Stimulated activated naive B cell treated with anti-CD40 and anti-IgM and Interleukin-4, amounts not matched to agents 10 μg/mL and 1 μg/mL and 100 μg/mL, for 72 hours (primary cell): ENCODE measurements around the gene SYTL2.

Source experiments
- ATAC-seq, 2 donors: fragments of 150-1000 bp; cut with Tn5 transposase; replicated peaks; 2 replicates each; pipeline ENCODE4 v1.10.0; 2021; ENCODE audit warnings: moderate library complexity in 1 of 2
- DNase-seq: peaks from one replicate; pipeline ENCODE4 v3.0.0; 2021
- H3K27ac Mint-ChIP-seq: one replicate; pipeline ENCODE4 v1.8.0; 2022; ENCODE audit warnings: mild to moderate bottlenecking, mixed read lengths
- H3K27me3 Mint-ChIP-seq, 2 donors: one replicate each; pipeline ENCODE4 v1.8.0; 2022; ENCODE audit warnings: mixed read lengths in 2 of 2
- H3K36me3 Mint-ChIP-seq, 2 donors: one replicate each; pipeline ENCODE4 v1.8.0; 2022; ENCODE audit warnings: mixed read lengths in 2 of 2, mild to moderate bottlenecking in 1 of 2
- H3K4me1 Mint-ChIP-seq, 2 donors: one replicate each; pipeline ENCODE4 v1.8.0; 2022; ENCODE audit warnings: mixed read lengths in 2 of 2, mild to moderate bottlenecking in 1 of 2
- H3K4me3 Mint-ChIP-seq, 2 donors: one replicate each; pipeline ENCODE4 v1.8.0; 2022; ENCODE audit warnings: mild to moderate bottlenecking in 2 of 2, mixed read lengths in 2 of 2, moderate library complexity in 1 of 2
- H3K9me3 Mint-ChIP-seq, 2 donors: one replicate each; pipeline ENCODE4 v1.8.0; 2022; ENCODE audit warnings: mixed read lengths in 2 of 2, mild to moderate bottlenecking in 1 of 2

The SYTL2 gene

DNA sequence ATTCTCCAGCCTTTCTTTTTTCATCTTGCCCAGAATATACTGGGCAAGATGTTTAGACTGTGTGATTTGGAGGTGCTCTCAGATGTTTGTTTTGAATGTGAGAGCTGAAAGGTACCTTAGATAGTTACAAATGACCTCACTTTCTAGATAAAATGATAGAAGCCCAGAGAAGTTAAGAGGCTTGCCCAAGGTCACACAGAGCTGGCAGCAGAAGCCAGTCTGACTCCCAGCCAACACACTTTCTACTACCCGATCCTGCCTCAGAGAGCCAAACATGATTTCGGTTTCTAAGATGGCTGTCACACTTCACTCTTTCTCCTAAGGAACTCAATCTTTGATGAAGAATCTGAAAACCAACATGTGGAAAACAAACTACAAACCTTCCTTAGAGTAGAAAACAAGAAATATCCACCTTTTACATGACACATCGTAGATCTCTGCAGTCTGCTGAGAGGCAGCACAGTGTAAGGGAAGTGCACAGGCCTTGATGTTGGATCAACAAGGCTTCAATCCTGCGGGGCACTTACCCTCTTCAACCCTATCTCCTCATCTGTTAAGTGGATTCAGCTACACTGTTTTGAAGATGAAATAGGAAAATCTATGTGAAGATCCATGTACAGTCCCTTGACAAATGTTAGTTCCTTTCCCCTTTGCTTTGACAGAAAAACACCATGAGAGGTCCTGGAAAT, 58.6 kb downstream of the SYTL2 start:
- no peak overlapping the region for H3K27ac Mint-ChIP-seq
- ATAC-seq (no peak), DNase-seq (no peak)
- H3K4me1 Mint-ChIP-seq: peaks cover 7 to 14% of the 10 kb centered on the region in 2 donors
- no peaks in the 10 kb centered on the region for H3K27me3 Mint-ChIP-seq
- H3K4me3 Mint-ChIP-seq: no peak overlapping the region
- no peaks in the 10 kb centered on the region for H3K36me3 Mint-ChIP-seq
- H3K9me3 Mint-ChIP-seq: no peaks in the 10 kb centered on the region

DNA sequence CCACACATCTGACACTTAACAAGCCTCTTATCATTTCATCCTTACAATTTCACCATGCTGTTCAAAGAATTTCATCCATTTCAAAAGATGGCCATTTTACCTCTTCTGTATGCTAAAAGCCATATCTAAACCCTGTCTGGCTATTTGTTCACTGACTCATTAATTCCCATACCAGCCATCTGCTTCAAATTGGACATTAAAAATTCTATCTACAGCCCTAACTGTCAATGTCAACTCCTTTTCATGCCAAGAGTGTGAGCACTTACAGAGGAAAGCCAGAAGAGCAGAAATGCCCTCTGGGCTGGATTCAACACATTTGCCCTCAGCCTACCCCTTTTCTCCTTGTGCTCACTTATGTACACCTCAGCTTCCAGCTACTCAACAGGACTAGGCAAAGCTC, 59.2 kb downstream of the SYTL2 start:
- H3K36me3 Mint-ChIP-seq: no peaks in the 10 kb centered on the region
- no peak for ATAC-seq
- no peak overlapping the region for H3K4me3 Mint-ChIP-seq
- H3K9me3 Mint-ChIP-seq: no peaks in the 10 kb centered on the region
- H3K4me1 Mint-ChIP-seq: peaks cover 7 to 13% of the 10 kb centered on the region in 2 donors
- DNase-seq: no peak
- H3K27me3 Mint-ChIP-seq: no peaks in the 10 kb centered on the region
- no peak overlapping the region for H3K27ac Mint-ChIP-seq

DNA sequence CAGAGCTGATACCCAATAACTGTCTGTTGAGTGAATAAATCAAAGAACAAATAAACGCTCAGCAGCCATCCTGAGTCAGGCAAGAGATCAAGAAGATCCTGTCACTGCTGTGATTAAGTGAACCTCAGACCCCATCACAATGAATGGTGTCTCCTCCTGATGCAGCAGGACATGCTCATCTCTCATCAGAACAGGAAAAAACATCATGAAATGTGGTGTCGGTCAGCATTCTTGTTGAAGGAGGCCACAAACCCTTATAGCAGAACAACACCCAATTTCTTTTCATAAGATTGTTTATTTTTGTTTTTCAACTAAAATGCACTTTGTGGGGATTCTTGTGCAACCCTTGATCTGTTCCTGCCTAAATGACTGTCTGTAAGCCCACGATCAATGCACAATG, 60.3 kb downstream of the SYTL2 start:
- ATAC-seq (no peak), DNase-seq (no peak)
- Mint-ChIP-seq H3K4me3 (no peak overlapping the region), H3K27ac (no peak overlapping the region), H3K36me3 (no peaks in the 10 kb centered on the region), H3K4me1 (peaks cover 7 to 13% of the 10 kb centered on the region in 2 donors), H3K27me3 (no peaks in the 10 kb centered on the region), H3K9me3 (no peaks in the 10 kb centered on the region)

DNA sequence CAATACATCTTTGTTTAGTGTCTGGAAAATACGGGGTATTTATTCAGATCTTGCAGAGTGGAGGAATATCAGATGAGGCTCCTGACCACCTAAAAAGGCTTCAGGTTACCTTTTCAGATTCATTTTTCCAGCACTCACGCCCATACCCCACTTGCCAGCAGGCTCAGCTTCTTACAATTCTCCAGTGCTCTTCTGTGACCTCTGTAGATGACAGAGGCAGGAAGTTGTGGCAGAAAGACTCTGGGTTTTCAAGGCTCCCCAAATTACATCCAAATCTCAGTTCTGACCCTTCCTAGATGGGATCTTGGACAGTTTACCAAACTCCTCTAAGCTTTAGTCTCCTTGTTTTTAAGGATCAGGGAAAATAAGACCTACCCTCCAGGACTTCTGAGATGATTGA, 61.1 kb downstream of the SYTL2 start:
- H3K27me3 Mint-ChIP-seq: no peaks in the 10 kb centered on the region

DNA sequence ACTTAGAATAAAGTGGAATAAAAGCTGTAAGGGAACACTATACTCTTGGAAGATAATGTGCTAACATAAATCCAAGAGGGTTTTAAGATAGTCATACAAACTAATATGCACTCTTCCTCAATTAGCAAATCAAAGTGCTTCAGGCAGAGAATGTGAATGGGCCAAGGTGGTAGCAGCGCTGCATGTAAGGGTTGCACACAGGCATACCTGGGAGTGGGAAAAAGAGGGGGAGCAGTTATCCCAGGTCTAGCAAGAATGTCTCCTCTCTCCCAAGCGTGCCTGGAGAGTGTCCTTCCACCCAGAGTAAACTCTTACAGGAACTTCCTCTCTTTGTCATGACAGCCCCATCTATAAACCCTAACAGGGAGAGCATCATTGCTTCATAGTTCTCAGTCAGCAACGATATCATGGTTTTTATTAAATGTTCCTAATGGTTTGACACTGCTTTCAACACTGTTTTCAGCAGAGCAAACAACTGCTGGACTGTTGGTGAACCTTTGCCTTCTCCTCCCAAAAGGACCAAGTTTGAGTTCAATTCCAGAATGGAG, 61.6 kb downstream of the SYTL2 start:
- no peak overlapping the region for H3K27ac Mint-ChIP-seq
- H3K27me3 Mint-ChIP-seq: no peaks in the 10 kb centered on the region
- peaks cover 7 to 13% of the 10 kb centered on the region in 2 donors for H3K4me1 Mint-ChIP-seq
- H3K36me3 Mint-ChIP-seq: no peaks in the 10 kb centered on the region
- H3K9me3 Mint-ChIP-seq: no peaks in the 10 kb centered on the region
- ATAC-seq (no peak), DNase-seq (no peak)
- no peak overlapping the region for H3K4me3 Mint-ChIP-seq

More for the DNA sequence above, 61.1 kb downstream of the SYTL2 start:
- Mint-ChIP-seq H3K36me3 (no peaks in the 10 kb centered on the region), H3K4me3 (no peak overlapping the region), H3K27ac (no peak overlapping the region), H3K4me1 (peaks cover 7 to 13% of the 10 kb centered on the region in 2 donors), H3K9me3 (no peaks in the 10 kb centered on the region)
- ATAC-seq (no peak), DNase-seq (no peak)

DNA sequence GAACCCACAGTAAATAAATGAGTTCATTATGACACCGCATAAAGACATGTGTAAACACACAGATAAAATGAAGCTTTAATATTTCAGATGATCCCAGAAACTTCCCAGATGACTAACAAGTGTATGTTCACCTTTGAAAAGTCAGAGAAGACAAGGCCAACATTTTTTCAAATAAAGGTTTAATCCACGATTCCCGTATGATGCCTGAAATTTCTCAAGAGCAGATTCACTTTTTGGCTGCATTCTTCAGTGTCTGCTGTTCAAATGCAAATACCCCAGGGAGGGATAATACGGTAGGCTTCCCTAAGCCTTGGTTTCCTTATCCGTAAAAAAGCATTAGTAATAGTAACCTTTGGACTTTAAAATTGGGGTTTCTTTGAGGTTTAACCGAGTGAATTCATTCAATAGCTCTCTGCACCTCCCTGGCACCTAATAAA, 62.5 kb downstream of the SYTL2 start:
- peaks cover 7 to 13% of the 10 kb centered on the region in 2 donors for H3K4me1 Mint-ChIP-seq
- no peak overlapping the region for H3K27ac Mint-ChIP-seq
- H3K36me3 Mint-ChIP-seq: no peaks in the 10 kb centered on the region
- H3K4me3 Mint-ChIP-seq: no peak overlapping the region
- no peak for DNase-seq
- H3K27me3 Mint-ChIP-seq: no peaks in the 10 kb centered on the region
- H3K9me3 Mint-ChIP-seq: no peaks in the 10 kb centered on the region
- ATAC-seq: no peak

DNA sequence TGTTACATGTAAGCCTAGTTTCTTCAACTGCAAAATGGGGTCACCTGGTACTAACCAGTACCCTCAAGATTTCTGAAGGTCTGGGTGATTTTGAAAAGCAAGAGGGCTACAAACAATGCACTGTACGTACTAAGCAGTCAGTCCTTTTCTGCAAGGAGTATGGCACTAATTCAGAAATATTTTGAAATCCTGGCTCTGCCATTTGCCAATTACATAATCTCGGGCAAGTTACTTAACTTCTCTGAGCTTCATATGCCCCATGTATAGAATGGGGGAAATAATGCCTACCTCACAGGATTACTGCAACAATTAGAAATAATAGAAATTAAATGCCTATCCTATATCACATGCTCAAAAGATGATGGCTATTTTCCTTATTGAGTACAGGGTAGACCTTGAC, 64.3 kb downstream of the SYTL2 start:
- Mint-ChIP-seq H3K36me3 (no peaks in the 10 kb centered on the region), H3K27ac (no peak overlapping the region), H3K4me3 (no peak overlapping the region)

DNA sequence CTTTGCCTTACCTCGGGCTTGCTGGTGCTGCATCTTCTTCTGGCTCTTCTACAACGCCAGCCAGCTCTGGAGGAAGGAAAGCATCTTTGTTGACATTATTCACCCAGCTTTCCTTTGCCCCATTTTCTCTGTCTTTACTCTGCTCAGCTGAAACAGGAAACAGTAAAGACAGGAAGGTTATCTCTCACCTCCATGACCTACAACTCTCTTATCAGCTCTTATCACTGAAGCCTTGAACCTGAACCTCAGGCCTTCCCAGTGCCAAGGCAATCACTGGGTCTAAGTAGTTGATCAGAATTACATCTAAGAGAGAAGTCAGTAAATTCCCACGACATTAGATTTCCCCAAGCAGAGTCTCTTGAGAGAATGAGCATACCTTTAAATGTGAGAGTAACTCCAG, 65.3 kb downstream of the SYTL2 start:
- DNase-seq (no peak), ATAC-seq (no peak)
- no peaks in the 10 kb centered on the region for H3K36me3 Mint-ChIP-seq
- peaks cover 5 to 8% of the 10 kb centered on the region in 2 donors for H3K4me1 Mint-ChIP-seq
- H3K27me3 Mint-ChIP-seq: no peaks in the 10 kb centered on the region
- H3K9me3 Mint-ChIP-seq: no peaks in the 10 kb centered on the region
- H3K27ac Mint-ChIP-seq: no peak overlapping the region
- no peak overlapping the region for H3K4me3 Mint-ChIP-seq

More for the DNA sequence above, 64.3 kb downstream of the SYTL2 start:
- Mint-ChIP-seq H3K9me3 (no peaks in the 10 kb centered on the region), H3K27me3 (no peaks in the 10 kb centered on the region), H3K4me1 (peaks cover 4 to 8% of the 10 kb centered on the region in 2 donors)
- ATAC-seq (no peak), DNase-seq (no peak)

DNA sequence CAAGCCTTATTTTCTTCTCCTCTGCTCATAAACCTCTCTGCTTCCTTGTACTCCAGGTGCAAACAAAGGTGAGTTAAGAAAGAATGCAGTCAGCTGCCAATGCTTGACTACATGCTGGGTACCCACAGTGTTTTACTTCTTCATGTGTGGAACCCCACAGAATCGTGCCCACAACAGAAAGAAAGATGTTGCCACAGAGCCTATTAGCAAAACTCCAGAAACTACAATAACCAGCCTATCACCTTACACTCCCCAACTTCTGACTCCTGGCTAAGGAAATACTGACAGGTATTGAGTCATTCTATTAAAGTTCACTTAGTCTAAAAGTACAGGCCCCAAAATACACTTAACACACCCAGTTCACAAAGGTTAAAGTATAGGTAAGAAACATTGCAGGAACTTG, 68.1 kb downstream of the SYTL2 start:
- no peaks in the 10 kb centered on the region for H3K36me3 Mint-ChIP-seq
- H3K4me1 Mint-ChIP-seq: peaks cover 5 to 8% of the 10 kb centered on the region in 2 donors
- no peaks in the 10 kb centered on the region for H3K9me3 Mint-ChIP-seq
- DNase-seq: no peak
- H3K27ac Mint-ChIP-seq: no peak overlapping the region
- no peak overlapping the region for H3K4me3 Mint-ChIP-seq
- peak; percentile 36 to 44 for ATAC-seq
- no peaks in the 10 kb centered on the region for H3K27me3 Mint-ChIP-seq

DNA sequence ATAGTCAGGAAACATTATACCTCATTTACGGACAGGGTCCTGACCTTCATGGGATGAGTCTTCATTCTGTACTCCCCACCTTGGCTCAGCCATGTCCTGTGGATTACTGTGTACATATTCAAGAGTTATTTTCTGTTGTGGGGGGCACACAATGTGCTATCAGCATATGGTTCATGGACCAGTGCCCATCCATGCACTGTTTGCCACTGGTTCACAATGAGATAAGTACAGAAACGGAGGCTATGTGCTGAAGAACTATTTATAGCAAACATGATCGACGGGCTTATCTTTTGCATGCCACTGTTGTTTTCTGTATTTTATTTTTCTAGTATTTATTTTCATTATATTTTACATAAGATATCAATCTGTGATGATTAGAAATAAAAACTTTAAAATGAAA, 68.6 kb downstream of the SYTL2 start:
- DNase-seq: no peak
- ATAC-seq: no peak
- no peaks in the 10 kb centered on the region for H3K27me3 Mint-ChIP-seq
- peaks cover 5 to 8% of the 10 kb centered on the region in 2 donors for H3K4me1 Mint-ChIP-seq
- H3K9me3 Mint-ChIP-seq: no peaks in the 10 kb centered on the region
- no peaks in the 10 kb centered on the region for H3K36me3 Mint-ChIP-seq
- no peak overlapping the region for H3K4me3 Mint-ChIP-seq
- no peak overlapping the region for H3K27ac Mint-ChIP-seq

DNA sequence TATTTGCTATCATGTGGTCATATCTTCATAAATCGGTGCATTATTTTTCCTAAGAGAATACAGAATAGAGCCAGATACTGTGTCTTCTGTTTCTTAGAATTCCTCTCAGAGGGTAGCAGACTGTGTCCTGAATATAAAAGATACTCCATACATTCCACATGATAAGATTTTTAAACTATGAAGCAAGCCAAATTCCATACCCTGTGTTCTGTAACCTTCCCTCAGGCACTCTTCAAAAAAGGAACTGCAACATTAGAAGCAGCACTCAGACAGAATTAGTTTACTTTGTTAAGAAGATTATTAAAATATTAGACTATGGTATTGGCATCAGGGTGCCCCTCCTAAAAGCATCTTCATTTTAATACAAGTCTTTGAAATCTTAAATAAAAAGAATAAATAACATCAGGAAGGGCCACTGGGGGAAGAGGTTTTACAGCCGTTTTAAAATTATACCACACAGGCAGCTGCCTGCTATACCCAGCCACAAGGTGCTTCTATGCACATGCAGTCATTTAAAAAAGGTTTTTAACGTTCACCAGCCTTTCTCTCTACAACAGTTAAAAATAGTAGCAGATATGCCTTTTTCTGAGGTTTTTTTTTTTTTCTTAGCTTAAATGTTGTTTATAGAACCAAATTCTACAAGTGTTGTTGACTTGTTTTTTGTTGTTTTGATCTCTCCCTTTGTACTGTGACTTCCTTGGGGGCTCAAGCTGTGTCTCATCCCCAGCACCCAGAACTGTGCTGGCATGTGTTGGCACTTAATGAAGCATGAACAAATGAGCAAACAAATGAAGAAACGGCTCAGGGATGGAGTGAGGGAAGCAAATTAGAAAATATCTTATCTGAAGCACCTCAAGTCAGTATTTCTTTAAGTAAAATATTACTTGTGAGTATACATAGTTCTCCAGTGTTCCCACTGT, 70.2 kb downstream of the SYTL2 start:
- Mint-ChIP-seq H3K27ac (no peak overlapping the region), H3K9me3 (no peaks in the 10 kb centered on the region), H3K36me3 (no peaks in the 10 kb centered on the region), H3K27me3 (no peaks in the 10 kb centered on the region), H3K4me3 (no peak overlapping the region), H3K4me1 (peaks cover 5 to 8% of the 10 kb centered on the region in 2 donors)
- DNase-seq: no peak
- ATAC-seq: no peak

DNA sequence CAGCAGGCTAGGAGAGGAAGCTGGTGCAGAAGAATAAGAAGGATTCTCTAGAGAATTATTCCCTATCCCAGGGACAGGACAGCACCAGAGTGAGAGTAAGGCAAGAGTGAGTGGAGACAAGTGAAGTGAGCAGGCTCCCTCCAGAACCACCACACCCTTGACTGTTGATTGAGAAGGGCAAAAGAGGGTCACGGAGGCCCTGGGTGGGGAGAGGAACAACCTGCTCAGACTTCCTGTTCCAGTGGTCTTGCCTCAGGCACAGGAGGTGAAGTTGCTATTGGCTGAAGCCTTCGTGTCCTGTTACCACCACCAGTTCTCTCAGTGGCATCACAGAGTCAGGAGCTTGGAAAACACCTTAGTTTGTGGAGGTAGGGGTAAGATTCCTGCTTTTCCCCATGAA, 73.2 kb downstream of the SYTL2 start:
- no peaks in the 10 kb centered on the region for H3K36me3 Mint-ChIP-seq
- ATAC-seq (no peak), DNase-seq (no peak)
- no peak overlapping the region for H3K4me3 Mint-ChIP-seq
- H3K27me3 Mint-ChIP-seq: no peaks in the 10 kb centered on the region
- peaks cover under 1 to 2% of the 10 kb centered on the region in 2 donors for H3K4me1 Mint-ChIP-seq
- no peaks in the 10 kb centered on the region for H3K9me3 Mint-ChIP-seq
- H3K27ac Mint-ChIP-seq: no peak overlapping the region

DNA sequence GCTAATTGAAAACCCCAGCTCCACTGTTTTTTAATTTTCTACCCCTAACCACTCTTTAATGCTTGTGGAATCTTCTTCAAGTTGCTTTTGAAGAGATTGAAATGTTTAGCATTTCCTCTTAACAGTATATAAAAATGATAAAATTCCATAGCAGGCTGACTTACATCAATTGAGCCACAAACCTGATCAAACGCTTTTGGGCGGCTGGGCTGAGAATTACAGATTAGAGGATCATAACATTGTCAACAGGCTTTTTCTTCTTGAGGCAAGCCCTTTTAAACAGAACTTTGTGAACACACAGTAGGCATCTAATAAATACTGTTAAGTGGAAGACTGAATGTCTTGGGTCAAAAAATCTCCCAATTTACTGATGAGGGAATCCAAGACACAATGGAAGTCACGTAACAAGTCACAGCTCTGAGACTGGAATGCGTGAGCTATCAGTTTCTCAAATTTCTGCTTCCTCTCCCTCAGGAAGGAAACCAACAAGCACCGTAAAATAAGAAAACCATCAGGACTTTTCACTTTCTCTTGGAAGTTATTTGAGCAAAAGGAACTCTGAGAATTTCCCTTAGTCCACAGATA, 75.0 kb downstream of the SYTL2 start:
- Mint-ChIP-seq H3K4me3 (no peak overlapping the region), H3K27me3 (no peaks in the 10 kb centered on the region), H3K9me3 (peaks cover 0 to 1% of the 10 kb centered on the region in 2 donors), H3K36me3 (no peaks in the 10 kb centered on the region), H3K4me1 (peaks cover 0 to under 1% of the 10 kb centered on the region in 2 donors), H3K27ac (no peak overlapping the region)
- ATAC-seq: no peak
- no peak for DNase-seq

DNA sequence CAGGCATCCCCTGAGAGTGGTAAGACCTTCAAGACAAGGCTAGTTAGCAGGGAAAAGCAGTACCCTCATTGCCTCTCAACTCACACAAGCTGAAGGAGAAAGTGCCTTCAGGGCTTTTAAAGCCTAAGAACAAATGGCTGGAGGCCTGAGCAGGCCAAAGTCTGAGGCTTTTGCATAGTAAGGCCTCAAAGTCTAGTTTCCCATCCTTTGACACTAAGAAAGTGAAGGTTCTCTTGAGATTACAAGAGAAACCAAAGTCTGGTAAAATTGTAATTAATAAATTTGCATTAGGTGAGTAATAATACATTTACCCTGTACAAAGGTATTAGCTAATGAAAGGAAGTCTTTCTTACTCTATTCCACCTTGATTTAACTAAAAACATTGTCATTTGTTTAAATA, 78.0 kb downstream of the SYTL2 start:
- no peaks in the 10 kb centered on the region for H3K36me3 Mint-ChIP-seq
- ATAC-seq (no peak), DNase-seq (no peak)
- peaks cover 0 to 1% of the 10 kb centered on the region in 2 donors for H3K9me3 Mint-ChIP-seq
- no peak overlapping the region for H3K27ac Mint-ChIP-seq
- no peaks in the 10 kb centered on the region for H3K4me1 Mint-ChIP-seq
- no peaks in the 10 kb centered on the region for H3K27me3 Mint-ChIP-seq
- H3K4me3 Mint-ChIP-seq: no peak overlapping the region
